Measurements from ENCODE around the gene CD9. TPM values are rescaled to one million over a fixed set of nuclear protein-coding genes. Genes with fewer than 3 reads are reported as not detected.
A peak's percentile ranks its signal among the peaks of the same experiment; 100 is the strongest.

Gene CD9
- total RNA-seq, 1 donor from 2014 or later: 120 TPM

- Mint-ChIP-seq H3K27ac (peak overlapping the region; percentile 97), H3K4me1 (ENCODE audit: unreplicated experiment) (peaks cover 60% of the 10 kb centered on the region), H3K36me3 (peaks cover 32% of the 10 kb centered on the region), H3K27me3 (peaks cover 3% of the 10 kb centered on the region), H3K9me3 (no peaks in the 10 kb centered on the region), H3K4me3 (peak overlapping the region; percentile 71)
- DNase-seq (ENCODE audit: extremely low spot score, unreplicated experiment): no peak
- no peak for TF ChIP-seq CTCF (conservative IDR thresholded peaks at IDR 0.05)
Observed at GRCh38 chr12:6229224-6230218, 29.3 kb downstream of the CD9 start.

GRCh38 chr12:6230321-6231110, 30.3 kb downstream of the CD9 start:
- no peak for TF ChIP-seq CTCF (conservative IDR thresholded peaks at IDR 0.05)
- H3K36me3 Mint-ChIP-seq: peaks cover 33% of the 10 kb centered on the region
- peak overlapping the region; percentile 97 for H3K27ac Mint-ChIP-seq
- H3K4me1 Mint-ChIP-seq (ENCODE audit: unreplicated experiment): peaks cover 68% of the 10 kb centered on the region
- DNase-seq (ENCODE audit: extremely low spot score, unreplicated experiment): no peak
- H3K9me3 Mint-ChIP-seq: no peaks in the 10 kb centered on the region
- peak overlapping the region; percentile 71 for H3K4me3 Mint-ChIP-seq
- peaks cover 3% of the 10 kb centered on the region for H3K27me3 Mint-ChIP-seq

GRCh38 chr12:6231359-6232268, 31.4 kb downstream of the CD9 start:
- no peak for TF ChIP-seq CTCF (conservative IDR thresholded peaks at IDR 0.05)
- peak overlapping the region; percentile 48 for H3K4me3 Mint-ChIP-seq
- no peak for DNase-seq (ENCODE audit: extremely low spot score, unreplicated experiment)
- H3K27ac Mint-ChIP-seq: peak overlapping the region; percentile 97
- no peaks in the 10 kb centered on the region for H3K9me3 Mint-ChIP-seq
- peaks cover 30% of the 10 kb centered on the region for H3K36me3 Mint-ChIP-seq
- H3K27me3 Mint-ChIP-seq: peaks cover 3% of the 10 kb centered on the region
- peaks cover 62% of the 10 kb centered on the region for H3K4me1 Mint-ChIP-seq (ENCODE audit: unreplicated experiment)

GRCh38 chr12:6233121-6233971, 33.1 kb downstream of the CD9 start:
- Mint-ChIP-seq H3K27me3 (peaks cover 3% of the 10 kb centered on the region), H3K27ac (peak overlapping the region; percentile 97), H3K4me1 (ENCODE audit: unreplicated experiment) (peaks cover 56% of the 10 kb centered on the region), H3K36me3 (peaks cover 32% of the 10 kb centered on the region), H3K4me3 (peak overlapping the region; percentile 2), H3K9me3 (no peaks in the 10 kb centered on the region)
- TF ChIP-seq CTCF (conservative IDR thresholded peaks at IDR 0.05): no peak
- DNase-seq (ENCODE audit: extremely low spot score, unreplicated experiment): no peak

All from type B pancreatic cell (in vitro differentiated cells).